GM19238 (cell line): Measurements from ENCODE around the gene MYO5A.
"Not testable (repeated sequence)": the region's sequence is repeated elsewhere in the genome, so short reads cannot be mapped to it uniquely, and the experiment has no call there.

ENCODE experiments used
- DNase-seq: peaks from one replicate; pipeline ENCODE4 v3.0.0; 2011; ENCODE audit warnings: low spot score; ENCODE audit not compliant: insufficient read length

MYO5A gene

DNA sequence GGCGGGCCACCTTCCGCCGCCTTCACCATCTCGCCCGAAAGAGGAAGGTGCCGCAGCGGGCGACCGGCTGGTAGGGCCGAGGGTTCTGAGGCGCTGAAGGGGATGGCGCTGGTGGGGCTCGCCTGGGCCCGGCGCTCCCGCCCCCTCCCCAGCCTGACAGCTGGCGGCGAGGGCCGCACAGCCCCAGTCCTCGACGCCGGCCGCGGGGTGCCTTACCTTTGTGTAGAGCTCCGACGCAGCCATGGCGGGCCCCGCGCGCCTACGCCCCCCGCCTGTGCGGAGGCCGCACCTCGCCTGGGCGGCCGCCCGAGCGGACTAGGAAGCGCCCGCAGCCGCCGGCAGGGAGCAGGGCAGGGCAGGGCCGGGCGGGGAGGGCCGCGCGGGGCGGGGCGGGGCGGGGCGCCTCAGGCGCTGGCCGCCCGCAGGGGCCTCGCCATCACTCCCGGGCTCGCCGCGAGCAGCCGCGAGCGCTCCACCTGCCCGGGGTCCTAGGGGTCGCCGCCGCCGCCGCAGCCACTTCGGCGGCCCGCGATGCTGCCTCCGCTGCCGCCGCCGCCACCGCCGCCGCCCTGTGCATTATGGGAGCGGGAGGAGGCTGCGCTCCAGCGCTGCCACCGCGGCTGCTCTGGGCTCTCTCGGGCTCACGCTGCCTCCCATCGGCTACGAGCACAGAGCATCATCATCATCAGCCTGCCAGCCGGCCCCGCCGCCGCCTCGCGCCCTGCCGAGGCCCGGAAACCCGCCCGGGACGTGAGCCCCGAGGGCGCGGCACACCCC, at the start of gene MYO5A:
MYO5A (minus strand) TSS at position 317 of the 777 bp plus-strand sequence; CDS start at position 243, 74 bp downstream.
- DNase-seq, result peak; percentile 83

- no peak for DNase-seq
Observed at GRCh38 chr15:52576692-52577091, 48.0 kb upstream of the MYO5A start.

GRCh38 chr15:52575573-52575972, 46.9 kb upstream of the MYO5A start:
- DNase-seq, result not testable (repeated sequence)

DNA sequence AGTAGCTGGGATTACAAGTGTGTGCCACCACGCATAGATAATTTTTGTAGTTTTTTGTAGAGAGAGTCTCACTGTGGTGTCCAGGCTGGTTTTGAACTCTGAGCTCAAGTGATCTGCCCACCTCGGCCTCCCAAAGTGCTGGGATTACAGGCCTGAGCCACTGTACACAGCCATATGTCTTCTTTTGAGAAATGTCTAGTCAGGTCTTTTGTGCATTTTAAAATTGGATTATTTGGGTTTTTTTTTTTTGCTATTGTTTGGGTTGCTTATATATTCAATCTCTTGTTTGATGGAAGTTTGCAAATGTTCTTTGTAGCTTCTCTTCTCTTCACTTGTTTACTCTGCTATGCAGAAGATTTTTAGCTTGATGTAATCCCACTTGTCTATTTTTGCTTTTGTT, 46.4 kb upstream of the MYO5A start:
- no peak for DNase-seq

DNA sequence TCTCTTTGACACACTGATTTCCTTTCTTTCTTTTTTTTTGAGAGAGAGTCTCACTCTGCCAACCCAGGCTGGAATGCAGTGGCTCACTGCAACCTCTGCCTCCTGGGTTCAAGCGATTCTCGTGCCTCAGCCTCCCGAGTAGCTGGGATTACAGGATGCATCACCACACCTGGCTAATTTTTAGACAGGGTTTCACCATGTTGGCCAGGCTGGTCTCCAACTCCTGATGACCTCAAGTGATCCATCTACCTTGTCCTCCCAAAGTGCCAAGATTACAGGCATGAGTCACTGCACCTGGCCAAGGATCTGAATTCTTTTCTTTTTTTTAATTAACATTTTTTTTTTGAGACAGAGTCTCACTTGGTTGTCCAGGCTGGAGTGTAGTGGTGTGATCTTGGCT, 45.9 kb upstream of the MYO5A start:
- DNase-seq, result not testable (repeated sequence)

GRCh38 chr15:52568601-52569585, 40.2 kb upstream of the MYO5A start, which contains the start of gene ARPP19:
TSS of gene ARPP19 (minus strand) at chr15:52569030. CDS start at chr15:52568892, 138 bp downstream.
- peak; percentile 80 for DNase-seq

- no peak for DNase-seq
Observed at GRCh38 chr15:52567871-52568600, 39.4 kb upstream of the MYO5A start.

DNA sequence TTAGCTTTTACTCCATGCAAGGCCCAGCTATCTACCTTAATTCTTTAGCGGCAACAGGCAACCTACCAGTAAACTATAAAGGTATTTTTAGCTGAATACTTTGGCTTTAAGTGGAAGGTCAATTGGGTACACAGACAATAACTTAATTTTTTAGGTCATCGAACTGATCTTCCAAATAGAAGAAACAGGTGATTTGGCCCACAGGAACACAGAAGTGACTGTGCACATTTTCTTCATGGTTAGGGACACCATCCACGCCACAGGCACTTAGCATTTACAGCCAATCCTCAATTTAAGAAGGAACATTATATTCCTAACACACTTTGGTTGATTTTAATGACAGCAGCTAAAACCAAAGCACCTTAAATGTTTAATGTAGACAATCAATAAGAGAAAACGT, 38.2 kb upstream of the MYO5A start:
- no peak for DNase-seq

DNA sequence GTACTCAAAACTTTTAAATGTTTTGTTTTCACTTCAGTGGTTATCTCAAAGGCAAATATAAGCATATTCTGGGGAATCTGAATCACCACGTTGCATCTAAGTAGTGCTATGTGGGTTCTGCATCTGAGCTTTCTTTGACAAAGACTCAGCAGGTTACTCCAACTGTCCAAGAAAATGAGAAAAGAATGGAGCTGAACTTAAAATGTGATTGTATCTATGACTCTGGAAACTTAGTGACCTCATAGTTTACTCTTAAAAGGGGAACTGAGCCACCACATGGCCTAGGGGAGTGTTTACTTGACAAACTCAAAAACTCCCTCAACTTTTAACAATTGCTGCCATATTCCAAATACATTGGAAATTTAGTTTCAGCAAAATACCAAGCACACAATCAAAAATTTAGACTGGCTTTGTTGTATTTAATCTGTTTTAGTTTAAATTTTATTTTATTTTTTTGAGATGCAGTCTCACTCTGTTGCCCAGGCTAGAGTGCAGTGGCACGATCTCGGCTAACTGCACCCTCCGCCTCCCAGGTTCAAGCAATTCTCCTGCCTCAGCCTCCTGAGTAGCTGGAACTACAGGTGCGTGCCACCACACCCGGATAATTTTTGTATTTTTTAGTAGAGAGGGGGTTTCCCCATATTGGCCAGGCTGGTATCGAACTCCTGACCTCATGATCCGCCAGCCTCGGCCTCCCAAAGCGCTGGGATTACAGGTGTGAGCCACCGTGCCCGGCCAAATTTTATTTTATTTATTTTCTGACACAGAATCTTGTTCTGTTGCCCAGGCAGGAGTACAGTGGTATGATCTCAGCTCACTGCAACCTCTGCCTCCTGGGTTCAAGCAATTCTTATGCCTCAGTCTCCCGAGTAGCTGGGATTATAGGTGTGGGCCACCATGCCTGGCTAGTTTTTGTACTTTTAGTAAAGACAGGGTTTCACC, 37.0 kb upstream of the MYO5A start:
- peak; percentile 18 for DNase-seq

DNA sequence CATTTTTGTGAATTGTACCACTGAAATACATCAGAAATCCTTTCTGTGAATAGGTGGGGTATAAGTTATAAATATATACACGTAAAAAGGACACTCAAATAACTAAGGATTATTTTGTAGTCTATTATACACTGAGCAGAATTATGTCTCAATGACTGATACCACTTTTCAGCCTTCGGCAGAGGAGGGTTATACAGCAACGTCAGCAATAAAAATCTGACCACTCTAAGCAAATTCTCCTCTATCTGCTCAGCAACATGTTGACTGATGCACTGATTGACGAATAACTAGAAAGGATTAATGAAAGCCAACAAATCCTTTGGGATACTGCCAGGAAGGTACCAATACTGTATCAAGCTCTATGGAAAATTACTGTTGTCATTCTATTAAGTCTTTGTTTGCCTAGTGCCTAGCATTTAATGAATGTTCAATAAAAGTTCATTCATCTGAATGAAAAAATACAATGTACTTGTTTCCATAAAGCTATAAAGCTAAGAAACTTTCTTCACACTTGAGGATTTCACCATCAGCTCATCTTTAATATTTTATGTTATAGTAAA, 34.9 kb upstream of the MYO5A start:
- no peak for DNase-seq

DNA sequence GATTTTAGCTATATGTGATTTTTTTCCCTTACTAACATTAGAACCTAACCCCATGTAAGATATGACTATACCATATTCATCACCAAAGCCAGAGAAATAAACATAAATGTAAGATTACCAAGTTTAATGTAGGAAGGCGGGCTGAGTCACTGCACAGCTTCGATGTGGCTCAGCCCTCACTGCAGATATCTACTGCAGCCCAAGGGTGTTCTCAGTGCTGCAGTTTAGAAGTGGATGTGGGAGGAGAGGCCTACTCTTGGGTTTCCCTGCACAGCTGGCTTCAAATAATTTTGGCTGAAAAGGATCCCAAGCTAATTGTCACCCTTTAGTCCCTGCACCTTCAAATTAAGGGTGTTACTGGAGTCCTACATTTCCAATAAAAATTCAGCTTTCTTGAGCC, 30.9 kb upstream of the MYO5A start:
- DNase-seq, result no peak

GRCh38 chr15:52559022-52559421, 30.3 kb upstream of the MYO5A start:
- DNase-seq, result no peak

GRCh38 chr15:52558196-52558595, 29.5 kb upstream of the MYO5A start:
- no peak for DNase-seq

DNA sequence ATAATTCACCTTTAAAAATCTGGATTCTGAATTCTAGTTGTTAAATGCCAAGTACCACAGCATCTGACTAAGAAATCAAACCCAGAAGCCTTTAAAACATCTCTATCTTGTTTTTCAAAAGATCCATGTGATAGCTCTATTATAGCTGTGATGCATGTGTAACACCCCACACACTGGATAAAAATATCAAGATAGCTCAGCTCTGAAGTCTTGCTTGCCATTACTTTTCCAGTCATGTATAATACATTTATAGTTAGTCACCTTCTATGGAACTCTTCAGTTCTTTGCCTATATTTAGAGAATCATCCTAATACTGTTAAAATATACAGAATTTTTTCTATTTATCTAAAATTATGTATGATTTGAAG, 28.6 kb upstream of the MYO5A start:
- no peak for DNase-seq

- no peak for DNase-seq
Observed at GRCh38 chr15:52556524-52557273, 28.0 kb upstream of the MYO5A start.

- no peak for DNase-seq
Observed at GRCh38 chr15:52552303-52552702, 23.6 kb upstream of the MYO5A start.

GRCh38 chr15:52551762-52552161, 23.1 kb upstream of the MYO5A start:
- DNase-seq, result no peak

- not testable (repeated sequence) for DNase-seq
Observed at GRCh38 chr15:52551186-52551585, 22.5 kb upstream of the MYO5A start.

DNA sequence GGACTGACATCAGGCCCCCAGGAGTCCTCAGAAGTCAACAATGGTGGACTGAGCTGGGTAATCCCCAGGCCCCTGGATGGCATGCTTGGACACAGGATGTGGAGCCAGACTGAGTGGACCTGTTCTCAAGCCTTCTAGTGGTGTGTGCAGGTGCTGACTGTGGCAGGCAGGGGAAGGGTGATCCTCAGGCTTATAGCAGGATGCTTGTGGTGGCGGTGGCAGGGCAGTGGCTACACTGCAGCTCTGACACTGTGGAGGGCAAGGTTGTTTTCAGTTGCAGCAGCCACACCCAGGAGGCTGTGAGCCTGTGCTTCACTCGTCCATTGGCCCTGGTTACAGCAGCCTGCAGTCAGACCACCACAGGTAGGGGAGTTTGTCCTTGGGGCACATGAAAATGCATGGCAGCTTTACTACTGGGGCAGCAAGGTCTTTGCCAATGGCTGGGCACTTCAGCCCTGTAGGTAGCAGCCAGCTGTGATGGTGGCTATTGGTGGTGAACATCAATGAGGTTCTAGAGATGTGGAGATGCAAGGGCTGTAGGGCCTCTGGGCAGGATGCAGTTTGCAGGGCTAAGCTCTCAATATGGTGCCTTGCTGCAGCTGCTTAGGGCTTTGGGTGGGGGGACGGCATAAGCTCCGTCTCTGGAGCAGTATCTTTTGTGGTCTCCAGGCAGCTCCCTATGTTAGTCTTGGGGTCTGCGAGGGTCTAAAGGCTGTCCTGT, 17.5 kb upstream of the MYO5A start:
- DNase-seq, result no peak
